Neural cell (in vitro differentiated cells): ENCODE results near the gene SLC17A1. TPM values are rescaled to one million over a fixed set of nuclear protein-coding genes. Genes with fewer than 3 reads are reported as not detected.

Experiments
- H2AFZ ChIP-seq: fragments of 200-600, 300-800 bp; sonication (generic), shearing (Covaris generic); 2 replicates; pipeline ENCODE4 v1.6.0; 2014; ENCODE audit warnings: low read depth, mild to moderate bottlenecking, antibody characterized with exemption, low read length, moderate library complexity
- H3F3A ChIP-seq: fragments of 200-600 bp; shearing (Covaris generic); 2 replicates; pipeline ENCODE4 v1.6.1; 2016; ENCODE audit warnings: mild to moderate bottlenecking, moderate library complexity, mixed read lengths, antibody characterized with exemption, low read length; ENCODE audit not compliant: insufficient read depth, poor library complexity, severe bottlenecking
- H3K27ac ChIP-seq: fragments of 200-600, 300-800 bp; sonication (generic), shearing (Covaris generic); 2 replicates; pipeline ENCODE4 v1.5.1; 2014; ENCODE audit warnings: mild to moderate bottlenecking, low read length, moderate library complexity
- H3K27me3 ChIP-seq: fragments of 300-800, 200-600 bp; sonication (generic), shearing (Covaris generic); 2 replicates; pipeline ENCODE4 v1.6.0; 2014; ENCODE audit warnings: mild to moderate bottlenecking, low read depth, low read length, moderate library complexity; ENCODE audit not compliant: insufficient read depth
- H3K36me3 ChIP-seq: fragments of 300-800, 200-600 bp; sonication (generic), shearing (Covaris generic); 2 replicates; pipeline ENCODE4 v1.5.1; 2014; ENCODE audit warnings: mild to moderate bottlenecking, antibody characterized with exemption, low read length, moderate library complexity; ENCODE audit not compliant: insufficient read depth
- H3K4me2 ChIP-seq: fragments of 300-800, 200-600 bp; sonication (generic), shearing (Covaris generic); 2 replicates; pipeline ENCODE4 v1.6.0; 2014; ENCODE audit warnings: mild to moderate bottlenecking, low read length
- H3K4me3 ChIP-seq: fragments of 300-800, 200-600 bp; sonication (generic), shearing (Covaris generic); 2 replicates; pipeline ENCODE4 v1.5.1; 2014; ENCODE audit warnings: mild to moderate bottlenecking, low read length, moderate library complexity
- H3K79me2 ChIP-seq: fragments of 200-600 bp; shearing (Covaris generic); replicated peaks from 2 replicates; pipeline ENCODE4 v1.6.0; 2014; ENCODE audit warnings: mild to moderate bottlenecking, low read length, moderate library complexity; ENCODE audit not compliant: insufficient read depth
- H3K9ac ChIP-seq: fragments of 300-800, 200-600 bp; sonication (generic), shearing (Covaris generic); 2 replicates; pipeline ENCODE4 v1.6.1; 2016; ENCODE audit warnings: mild to moderate bottlenecking, low read length, mixed read lengths
- H3K9me2 ChIP-seq: fragments of 200-600 bp; shearing (Covaris generic); 2 replicates; pipeline ENCODE4 v1.6.1; 2016; ENCODE audit warnings: mild to moderate bottlenecking, low read length, mixed read lengths; ENCODE audit not compliant: insufficient read depth
- H3K9me3 ChIP-seq: fragments of 200-600, 300-800 bp; sonication (generic), shearing (Covaris generic); 2 replicates; pipeline ENCODE4 v1.6.1; 2016; ENCODE audit warnings: mild to moderate bottlenecking, mixed run types, low read length, moderate library complexity, mixed read lengths
- H4K20me1 ChIP-seq: fragments of 200-600 bp; shearing (Covaris generic); 2 replicates; pipeline ENCODE4 v1.6.1; 2016; ENCODE audit warnings: mild to moderate bottlenecking, mixed run types; ENCODE audit not compliant: insufficient read depth
- EP300 ChIP-seq: fragments of 450-650 bp; conservative IDR thresholded peaks from 2 replicates; pipeline ENCODE4 v1.6.1; 2014; ENCODE audit warnings: antibody characterized with exemption, mild to moderate bottlenecking, moderate library complexity; ENCODE audit not compliant: poor library complexity, severe bottlenecking
- EZH2 ChIP-seq: fragments of 200-600, 300-800 bp; shearing (Covaris generic), sonication (generic); IDR thresholded peaks from 2 replicates; pipeline ENCODE4 v1.6.1; 2014; ENCODE audit warnings: antibody characterized with exemption, low read length, borderline replicate concordance, mild to moderate bottlenecking; ENCODE audit not compliant: insufficient read depth, poor library complexity, severe bottlenecking
- MXI1 ChIP-seq: fragments of 450-650 bp; conservative IDR thresholded peaks from 2 replicates; pipeline ENCODE4 v1.6.1; 2014; ENCODE audit warnings: antibody characterized with exemption, mild to moderate bottlenecking; ENCODE audit not compliant: poor library complexity, severe bottlenecking
- POLR2AphosphoS5 ChIP-seq: IDR thresholded peaks from 2 replicates; pipeline ENCODE4 v1.6.1; 2012
- RAD21 ChIP-seq: fragments of 450-650 bp; conservative IDR thresholded peaks from 2 replicates; pipeline ENCODE4 v1.6.1; 2014; ENCODE audit warnings: antibody characterized with exemption, mild to moderate bottlenecking, moderate library complexity
- SMC3 ChIP-seq: fragments of 450-650 bp; conservative IDR thresholded peaks from 2 replicates; pipeline ENCODE4 v1.6.1; 2014; ENCODE audit warnings: antibody characterized with exemption, mild to moderate bottlenecking, moderate library complexity; ENCODE audit not compliant: poor library complexity
- TAF1 ChIP-seq: IDR thresholded peaks from 2 replicates; pipeline ENCODE4 v1.6.1; 2012; ENCODE audit warnings: low read depth
- polyA plus RNA-seq: library from polyadenylated mRNA; depleted of rRNA; stranded (reverse); fragments of >200 nt; gene quantifications from 2 replicates; pipeline ENCODE4 v1.2.3, GENCODE V29; 2014
- TF ChIP-seq, protein P1 (sequence below): fragments of 450-650 bp; IDR thresholded peaks from 2 replicates; pipeline ENCODE4 v1.5.1; 2014; ENCODE audit warnings: antibody characterized with exemption, mild to moderate bottlenecking, moderate library complexity; ENCODE audit not compliant: poor library complexity, severe bottlenecking
- TF ChIP-seq, protein P2 (sequence below): IDR thresholded peaks from 2 replicates; pipeline ENCODE4 v1.6.1; 2012; ENCODE audit warnings: borderline replicate concordance

The SLC17A1 gene
- polyA plus RNA-seq, 1 donor from 2014 or later = not detected

DNA sequence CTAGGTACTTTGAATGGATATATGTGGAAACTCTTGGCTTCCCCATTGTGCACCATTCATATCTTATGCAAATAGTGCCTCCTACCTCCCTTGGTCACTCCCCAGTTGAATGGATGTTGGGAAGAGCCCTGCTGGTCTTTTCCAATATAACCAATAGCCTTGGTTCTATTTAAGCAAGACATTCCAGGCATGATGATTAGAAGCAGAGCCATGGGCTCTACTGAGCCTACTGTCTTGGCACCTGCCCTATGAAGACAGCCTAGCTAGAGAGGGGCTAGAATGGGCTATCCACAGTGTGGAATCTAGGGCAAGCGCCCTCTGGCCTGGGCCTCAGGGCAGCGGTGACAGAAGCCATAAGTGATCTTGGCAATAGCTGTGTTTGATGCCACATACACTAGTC, 15.6 kb downstream of the SLC17A1 start:
- no peak overlapping the region for H3K9ac ChIP-seq
- no peaks in the 10 kb centered on the region for H3K36me3 ChIP-seq
- no peaks in the 10 kb centered on the region for H3K27me3 ChIP-seq
- H3K9me3 ChIP-seq = no peaks in the 10 kb centered on the region
- no peak overlapping the region for H3K4me2 ChIP-seq
- no peaks in the 10 kb centered on the region for H4K20me1 ChIP-seq
- no peak overlapping the region for H3K4me3 ChIP-seq
- TF ChIP-seq SMC3 (no peak), EP300 (no peak), POLR2AphosphoS5 (no peak), EZH2 (no peak), RAD21 (no peak), MXI1 (no peak), TAF1 (no peak)
- TF ChIP-seq, protein P1, sequence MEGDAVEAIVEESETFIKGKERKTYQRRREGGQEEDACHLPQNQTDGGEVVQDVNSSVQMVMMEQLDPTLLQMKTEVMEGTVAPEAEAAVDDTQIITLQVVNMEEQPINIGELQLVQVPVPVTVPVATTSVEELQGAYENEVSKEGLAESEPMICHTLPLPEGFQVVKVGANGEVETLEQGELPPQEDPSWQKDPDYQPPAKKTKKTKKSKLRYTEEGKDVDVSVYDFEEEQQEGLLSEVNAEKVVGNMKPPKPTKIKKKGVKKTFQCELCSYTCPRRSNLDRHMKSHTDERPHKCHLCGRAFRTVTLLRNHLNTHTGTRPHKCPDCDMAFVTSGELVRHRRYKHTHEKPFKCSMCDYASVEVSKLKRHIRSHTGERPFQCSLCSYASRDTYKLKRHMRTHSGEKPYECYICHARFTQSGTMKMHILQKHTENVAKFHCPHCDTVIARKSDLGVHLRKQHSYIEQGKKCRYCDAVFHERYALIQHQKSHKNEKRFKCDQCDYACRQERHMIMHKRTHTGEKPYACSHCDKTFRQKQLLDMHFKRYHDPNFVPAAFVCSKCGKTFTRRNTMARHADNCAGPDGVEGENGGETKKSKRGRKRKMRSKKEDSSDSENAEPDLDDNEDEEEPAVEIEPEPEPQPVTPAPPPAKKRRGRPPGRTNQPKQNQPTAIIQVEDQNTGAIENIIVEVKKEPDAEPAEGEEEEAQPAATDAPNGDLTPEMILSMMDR = no peak
- TF ChIP-seq, protein P2, sequence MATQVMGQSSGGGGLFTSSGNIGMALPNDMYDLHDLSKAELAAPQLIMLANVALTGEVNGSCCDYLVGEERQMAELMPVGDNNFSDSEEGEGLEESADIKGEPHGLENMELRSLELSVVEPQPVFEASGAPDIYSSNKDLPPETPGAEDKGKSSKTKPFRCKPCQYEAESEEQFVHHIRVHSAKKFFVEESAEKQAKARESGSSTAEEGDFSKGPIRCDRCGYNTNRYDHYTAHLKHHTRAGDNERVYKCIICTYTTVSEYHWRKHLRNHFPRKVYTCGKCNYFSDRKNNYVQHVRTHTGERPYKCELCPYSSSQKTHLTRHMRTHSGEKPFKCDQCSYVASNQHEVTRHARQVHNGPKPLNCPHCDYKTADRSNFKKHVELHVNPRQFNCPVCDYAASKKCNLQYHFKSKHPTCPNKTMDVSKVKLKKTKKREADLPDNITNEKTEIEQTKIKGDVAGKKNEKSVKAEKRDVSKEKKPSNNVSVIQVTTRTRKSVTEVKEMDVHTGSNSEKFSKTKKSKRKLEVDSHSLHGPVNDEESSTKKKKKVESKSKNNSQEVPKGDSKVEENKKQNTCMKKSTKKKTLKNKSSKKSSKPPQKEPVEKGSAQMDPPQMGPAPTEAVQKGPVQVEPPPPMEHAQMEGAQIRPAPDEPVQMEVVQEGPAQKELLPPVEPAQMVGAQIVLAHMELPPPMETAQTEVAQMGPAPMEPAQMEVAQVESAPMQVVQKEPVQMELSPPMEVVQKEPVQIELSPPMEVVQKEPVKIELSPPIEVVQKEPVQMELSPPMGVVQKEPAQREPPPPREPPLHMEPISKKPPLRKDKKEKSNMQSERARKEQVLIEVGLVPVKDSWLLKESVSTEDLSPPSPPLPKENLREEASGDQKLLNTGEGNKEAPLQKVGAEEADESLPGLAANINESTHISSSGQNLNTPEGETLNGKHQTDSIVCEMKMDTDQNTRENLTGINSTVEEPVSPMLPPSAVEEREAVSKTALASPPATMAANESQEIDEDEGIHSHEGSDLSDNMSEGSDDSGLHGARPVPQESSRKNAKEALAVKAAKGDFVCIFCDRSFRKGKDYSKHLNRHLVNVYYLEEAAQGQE = no peak
- H3F3A ChIP-seq = no peaks in the 10 kb centered on the region
- H2AFZ ChIP-seq = no peak overlapping the region
- H3K27ac ChIP-seq = no peak overlapping the region
- no peaks in the 10 kb centered on the region for H3K9me2 ChIP-seq
- no peaks in the 10 kb centered on the region for H3K79me2 ChIP-seq

DNA sequence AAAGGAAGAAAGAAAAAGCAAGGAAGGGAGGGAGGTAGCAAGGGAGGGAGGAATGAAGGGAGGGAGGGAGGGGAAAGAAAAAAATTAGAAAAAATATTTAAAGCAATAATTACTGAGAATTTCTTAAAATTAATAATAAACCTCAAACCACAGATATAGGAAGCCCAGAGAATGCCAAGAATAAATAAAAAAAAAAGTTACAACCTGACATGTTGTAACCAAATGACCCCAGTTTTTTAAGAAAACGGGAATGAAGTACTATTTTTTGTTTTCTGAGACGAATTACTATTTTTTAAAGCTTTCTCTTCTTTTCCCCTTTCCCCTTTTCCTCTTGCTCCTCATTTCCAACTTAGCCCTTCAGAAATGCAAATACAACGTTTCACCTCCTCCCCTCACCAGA, 16.7 kb downstream of the SLC17A1 start:
- Histone ChIP-seq H4K20me1 (no peaks in the 10 kb centered on the region), H3K9ac (no peak overlapping the region), H3K79me2 (no peaks in the 10 kb centered on the region), H3K27me3 (no peaks in the 10 kb centered on the region), H3K4me2 (no peak overlapping the region), H3K9me3 (no peaks in the 10 kb centered on the region), H2AFZ (no peak overlapping the region), H3F3A (no peaks in the 10 kb centered on the region), H3K36me3 (no peaks in the 10 kb centered on the region), H3K9me2 (no peaks in the 10 kb centered on the region), H3K27ac (no peak overlapping the region), H3K4me3 (no peak overlapping the region)
- TF ChIP-seq RAD21 (no peak), EZH2 (no peak), TAF1 (no peak), SMC3 (no peak), MXI1 (no peak)
- TF ChIP-seq, protein P2 = no peak
